ENCODE measurements around the gene RGL1.

DNA sequence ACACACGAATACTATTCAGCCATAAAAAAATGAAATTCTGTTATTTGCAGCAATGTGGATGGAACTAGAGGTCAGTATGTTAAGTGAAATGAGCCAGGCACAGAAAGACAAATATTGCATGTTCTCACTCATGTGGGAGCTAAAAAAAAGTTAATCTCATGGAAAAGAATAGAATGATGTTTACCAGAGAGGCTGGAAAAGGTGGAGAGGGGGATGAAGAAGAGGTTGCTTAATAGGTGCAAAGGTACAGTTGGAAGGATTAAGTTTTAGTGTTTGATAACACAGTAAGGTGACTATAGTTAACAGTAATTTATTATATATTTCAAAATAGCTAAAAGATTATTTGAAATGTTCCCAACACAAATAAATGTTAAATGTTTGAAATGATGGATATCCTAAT is 10.8 kb upstream of the RGL1 start:
- TF ChIP-seq, protein P1, sequence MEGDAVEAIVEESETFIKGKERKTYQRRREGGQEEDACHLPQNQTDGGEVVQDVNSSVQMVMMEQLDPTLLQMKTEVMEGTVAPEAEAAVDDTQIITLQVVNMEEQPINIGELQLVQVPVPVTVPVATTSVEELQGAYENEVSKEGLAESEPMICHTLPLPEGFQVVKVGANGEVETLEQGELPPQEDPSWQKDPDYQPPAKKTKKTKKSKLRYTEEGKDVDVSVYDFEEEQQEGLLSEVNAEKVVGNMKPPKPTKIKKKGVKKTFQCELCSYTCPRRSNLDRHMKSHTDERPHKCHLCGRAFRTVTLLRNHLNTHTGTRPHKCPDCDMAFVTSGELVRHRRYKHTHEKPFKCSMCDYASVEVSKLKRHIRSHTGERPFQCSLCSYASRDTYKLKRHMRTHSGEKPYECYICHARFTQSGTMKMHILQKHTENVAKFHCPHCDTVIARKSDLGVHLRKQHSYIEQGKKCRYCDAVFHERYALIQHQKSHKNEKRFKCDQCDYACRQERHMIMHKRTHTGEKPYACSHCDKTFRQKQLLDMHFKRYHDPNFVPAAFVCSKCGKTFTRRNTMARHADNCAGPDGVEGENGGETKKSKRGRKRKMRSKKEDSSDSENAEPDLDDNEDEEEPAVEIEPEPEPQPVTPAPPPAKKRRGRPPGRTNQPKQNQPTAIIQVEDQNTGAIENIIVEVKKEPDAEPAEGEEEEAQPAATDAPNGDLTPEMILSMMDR (IDR thresholded peaks at IDR 0.05), result no peak
- no peak for TF ChIP-seq POLR2A (IDR thresholded peaks at IDR 0.05)
